Loucy (cell line): Measurements from ENCODE around the gene RPS6KA5.

ENCODE experiments used
- CTCF ChIP-seq: fragments of 200-600 bp; sonication (generic); conservative IDR thresholded peaks from 2 replicates; pipeline ENCODE4 v1.5.1; 2014; ENCODE audit warnings: mild to moderate bottlenecking, antibody characterized with exemption, low read length
- EZH2phosphoT487 ChIP-seq: fragments of 200-600 bp; IDR thresholded peaks from 2 replicates; pipeline ENCODE4 v1.6.1; 2018; ENCODE audit warnings: antibody characterized with exemption, mild to moderate bottlenecking, moderate library complexity, borderline replicate concordance

DNA sequence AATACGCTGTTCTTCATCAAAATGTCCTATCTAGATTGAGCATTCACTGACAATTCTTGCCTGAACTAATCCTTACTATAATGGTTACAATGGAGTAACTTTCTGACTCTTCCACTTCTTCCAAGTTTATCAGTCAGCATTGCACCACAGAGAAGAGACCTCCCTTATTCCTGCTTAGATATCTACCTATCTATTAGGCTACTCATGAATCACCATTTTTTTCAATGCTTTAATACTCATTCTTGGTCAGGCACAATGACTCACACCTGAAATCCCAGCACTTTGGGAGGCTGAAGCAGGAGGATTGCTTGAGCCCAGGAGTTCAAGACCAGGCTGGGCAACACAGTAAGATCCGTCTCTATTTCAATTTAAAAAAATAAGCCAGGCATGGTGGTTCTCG is 39.3 kb downstream of the RPS6KA5 start:
- TF ChIP-seq CTCF (no peak), EZH2phosphoT487 (no peak)
